Mesenchymal stem cell (in vitro differentiated cells and primary cell): ENCODE results near the gene KLHL25.

Source experiments
- DNase-seq: peaks from one replicate; pipeline ENCODE4 v3.0.0-alpha.2; 2013
- H2AFZ ChIP-seq: one replicate; pipeline ENCODE4 v1.6.1; 2013; ENCODE audit warnings: low read depth, mild to moderate bottlenecking, control low read depth, inconsistent platforms, low read length, moderate library complexity
- H2AK5ac ChIP-seq: 2 replicates; pipeline ENCODE4 v1.6.1; 2013; ENCODE audit warnings: low read length, moderate library complexity, mild to moderate bottlenecking, inconsistent platforms; ENCODE audit not compliant: severe bottlenecking
- H2BK120ac ChIP-seq: one replicate; pipeline ENCODE4 v1.6.1; 2013; ENCODE audit warnings: low read depth, mild to moderate bottlenecking, inconsistent platforms, low read length, moderate library complexity
- H2BK12ac ChIP-seq, 2 experiments: one replicate each; pipeline ENCODE4 v1.6.1; 2013; ENCODE audit warnings: inconsistent platforms in 2 of 2, low read length in 2 of 2, mild to moderate bottlenecking in 2 of 2, moderate library complexity in 2 of 2, control low read depth in 1 of 2
- H2BK15ac ChIP-seq: one replicate; pipeline ENCODE4 v1.6.1; 2013; ENCODE audit warnings: mild to moderate bottlenecking, low read depth, inconsistent platforms; ENCODE audit not compliant: poor library complexity, severe bottlenecking
- H2BK5ac ChIP-seq: 2 replicates; pipeline ENCODE4 v1.6.1; 2013; ENCODE audit warnings: low read depth, mild to moderate bottlenecking, low read length, control low read depth, inconsistent platforms; ENCODE audit not compliant: poor library complexity, severe bottlenecking
- H3K14ac ChIP-seq, 2 experiments: one replicate each; pipeline ENCODE4 v1.6.1; 2013; ENCODE audit warnings: inconsistent platforms in 2 of 2, low read length in 2 of 2, control low read depth in 1 of 2, mild to moderate bottlenecking in 1 of 2, moderate library complexity in 1 of 2
- H3K18ac ChIP-seq, 2 experiments: one replicate each; pipeline ENCODE4 v1.6.1; 2013; ENCODE audit warnings: inconsistent platforms in 2 of 2, low read length in 2 of 2, control low read depth in 1 of 2, low read depth in 1 of 2, mild to moderate bottlenecking in 1 of 2
- H3K23ac ChIP-seq, 2 experiments: one replicate each; pipeline ENCODE4 v1.6.1; 2013; ENCODE audit warnings: inconsistent platforms in 2 of 2, low read length in 2 of 2, mild to moderate bottlenecking in 2 of 2, moderate library complexity in 2 of 2, control low read depth in 1 of 2
- H3K27ac ChIP-seq: 2 replicates; pipeline ENCODE4 v1.5.1; 2013; ENCODE audit warnings: mild to moderate bottlenecking, moderate library complexity, low read length, control low read depth, inconsistent platforms; ENCODE audit not compliant: poor library complexity, severe bottlenecking
- H3K27me3 ChIP-seq, 2 experiments: 2 replicates each; pipeline versions ENCODE4 v1.6.1 to v1.7.0; 2013; ENCODE audit warnings: low read length in 2 of 2, mild to moderate bottlenecking in 2 of 2, moderate library complexity in 2 of 2, control low read depth in 1 of 2, inconsistent platforms in 1 of 2; ENCODE audit not compliant: control insufficient read depth in 1 of 2, insufficient read depth in 1 of 2
- H3K36me3 ChIP-seq, 2 experiments: 2 replicates each; pipeline versions ENCODE4 v1.6.1 to v1.7.0; 2013; ENCODE audit warnings: low read length in 2 of 2, control low read depth in 1 of 2, inconsistent platforms in 1 of 2, low read depth in 1 of 2, mild to moderate bottlenecking in 1 of 2; ENCODE audit not compliant: insufficient read depth in 2 of 2, control insufficient read depth in 1 of 2
- H3K4ac ChIP-seq, 2 experiments: one replicate each; pipeline ENCODE4 v1.6.1; 2013; ENCODE audit warnings: inconsistent platforms in 2 of 2, low read length in 2 of 2, mild to moderate bottlenecking in 2 of 2, moderate library complexity in 2 of 2, control low read depth in 1 of 2, low read depth in 1 of 2
- H3K4me1 ChIP-seq: 2 replicates; pipeline ENCODE4 v1.6.1; 2013; ENCODE audit warnings: low read depth, low read length, control low read depth; ENCODE audit not compliant: control insufficient read depth, insufficient read depth
- H3K4me2 ChIP-seq: 2 replicates; pipeline ENCODE4 v1.6.1; 2013; ENCODE audit warnings: low read length, mild to moderate bottlenecking, inconsistent platforms; ENCODE audit not compliant: poor library complexity, severe bottlenecking
- H3K4me3 ChIP-seq, 2 experiments: 2 replicates each; pipeline versions ENCODE4 v1.5.1 to v1.7.0; 2013; ENCODE audit warnings: low read length in 2 of 2, mild to moderate bottlenecking in 2 of 2, control low read depth in 1 of 2, low read depth in 1 of 2; ENCODE audit not compliant: insufficient read depth in 1 of 2
- H3K79me1 ChIP-seq: replicated peaks from 2 replicates; pipeline ENCODE4 v1.6.1; 2013; ENCODE audit warnings: mild to moderate bottlenecking, control low read depth, low read length, inconsistent platforms; ENCODE audit not compliant: poor library complexity, severe bottlenecking
- H3K9ac ChIP-seq: 2 replicates; pipeline ENCODE4 v1.7.0; 2013; ENCODE audit warnings: mild to moderate bottlenecking, low read length, moderate library complexity
- H3K9me3 ChIP-seq: 2 replicates; pipeline ENCODE4 v1.7.0; 2013; ENCODE audit warnings: mild to moderate bottlenecking, low read length; ENCODE audit not compliant: control insufficient read depth
- H4K8ac ChIP-seq: one replicate; pipeline ENCODE4 v1.6.1; 2013; ENCODE audit warnings: inconsistent platforms, mild to moderate bottlenecking, low read length, moderate library complexity
- H4K91ac ChIP-seq: one replicate; pipeline ENCODE4 v1.6.1; 2013; ENCODE audit warnings: mild to moderate bottlenecking, low read length, inconsistent platforms
- WGBS: methylation state at CpG from one replicate; pipeline ENCODE4 v1.1.7; 2013; ENCODE audit warnings: mixed read lengths; 5-methylcytosine and 5-hydroxymethylcytosine counted together

Gene KLHL25

GRCh38 chr15:85777250-85778106, 17.2 kb downstream of the KLHL25 start:
- H3K9me3 ChIP-seq = no peaks in the 10 kb centered on the region
- no peak overlapping the region for H2BK120ac ChIP-seq
- no peak overlapping the region for H3K4ac ChIP-seq
- no peak overlapping the region for H3K14ac ChIP-seq
- no peak overlapping the region for H3K23ac ChIP-seq
- H3K4me2 ChIP-seq = no peak overlapping the region
- no peak overlapping the region for H3K27ac ChIP-seq
- H3K4me3 ChIP-seq = no peak overlapping the region
- H3K79me1 ChIP-seq = peaks cover 54% of the 10 kb centered on the region
- H4K8ac ChIP-seq = no peak overlapping the region
- H2BK5ac ChIP-seq = no peak overlapping the region
- H3K36me3 ChIP-seq = peaks cover 0 to 3% of the 10 kb centered on the region in 2 experiments
- no peak overlapping the region for H2BK12ac ChIP-seq
- WGBS = 91% methylated on average over 18 of the region's 18 CpGs
- H4K91ac ChIP-seq = no peak overlapping the region
- DNase-seq = no peak
- H2AK5ac ChIP-seq = no peak overlapping the region
- no peak overlapping the region for H2BK15ac ChIP-seq
- H3K27me3 ChIP-seq = no peaks in the 10 kb centered on the region
- no peak overlapping the region for H3K9ac ChIP-seq
- H2AFZ ChIP-seq = no peak overlapping the region
- H3K4me1 ChIP-seq = peaks cover 10% of the 10 kb centered on the region
- H3K18ac ChIP-seq = no peak overlapping the region

- Histone ChIP-seq H3K27ac (no peak overlapping the region), H2BK12ac (no peak overlapping the region), H3K4me2 (no peak overlapping the region), H2BK15ac (no peak overlapping the region), H2AK5ac (no peak overlapping the region), H3K23ac (no peak overlapping the region), H2BK120ac (no peak overlapping the region), H3K4ac (no peak overlapping the region), H3K18ac (no peak overlapping the region), H3K36me3 (peaks cover 0 to 7% of the 10 kb centered on the region in 2 experiments), H3K9me3 (no peaks in the 10 kb centered on the region), H2AFZ (no peak overlapping the region), H3K79me1 (peaks cover 56% of the 10 kb centered on the region), H4K8ac (no peak overlapping the region), H3K27me3 (no peaks in the 10 kb centered on the region), H3K4me3 (no peak overlapping the region), H3K14ac (no peak overlapping the region), H3K4me1 (peaks cover 33% of the 10 kb centered on the region), H2BK5ac (no peak overlapping the region), H3K9ac (no peak overlapping the region), H4K91ac (no peak overlapping the region)
- no peak for DNase-seq
- WGBS = 93% methylated on average over 10 of the region's 10 CpGs
Measured at GRCh38 chr15:85773970-85774369, 20.8 kb downstream of the KLHL25 start.

- Histone ChIP-seq H3K4me3 (no peak overlapping the region), H3K9ac (no peak overlapping the region), H3K4me2 (no peak overlapping the region), H2BK12ac (no peak overlapping the region), H2BK5ac (no peak overlapping the region), H3K14ac (no peak overlapping the region), H3K27me3 (no peaks in the 10 kb centered on the region), H4K8ac (no peak overlapping the region), H3K4me1 (peaks cover 30% of the 10 kb centered on the region), H3K18ac (no peak overlapping the region), H2AFZ (no peak overlapping the region), H2BK120ac (no peak overlapping the region), H3K23ac (no peak overlapping the region), H2AK5ac (no peak overlapping the region), H2BK15ac (no peak overlapping the region), H3K4ac (no peak overlapping the region), H4K91ac (no peak overlapping the region), H3K9me3 (no peaks in the 10 kb centered on the region), H3K79me1 (peaks cover 58% of the 10 kb centered on the region), H3K27ac (no peak overlapping the region), H3K36me3 (peaks cover 0 to 14% of the 10 kb centered on the region in 2 experiments)
- WGBS = 90% methylated on average over 12 of the region's 12 CpGs
- no peak for DNase-seq
Measured at GRCh38 chr15:85773249-85773648, 21.5 kb downstream of the KLHL25 start.

- H3K4ac ChIP-seq = no peak overlapping the region
- no peak for DNase-seq
- no peak overlapping the region for H2BK5ac ChIP-seq
- no peaks in the 10 kb centered on the region for H3K27me3 ChIP-seq
- H3K4me3 ChIP-seq = no peak overlapping the region
- no peak overlapping the region for H3K18ac ChIP-seq
- no peak overlapping the region for H2BK12ac ChIP-seq
- no peak overlapping the region for H4K8ac ChIP-seq
- H3K4me1 ChIP-seq = peaks cover 32% of the 10 kb centered on the region
- no peak overlapping the region for H2AFZ ChIP-seq
- no peak overlapping the region for H3K4me2 ChIP-seq
- no peak overlapping the region for H3K14ac ChIP-seq
- peaks cover 0 to 20% of the 10 kb centered on the region in 2 experiments for H3K36me3 ChIP-seq
- H4K91ac ChIP-seq = no peak overlapping the region
- H3K9ac ChIP-seq = no peak overlapping the region
- H3K79me1 ChIP-seq = peaks cover 60% of the 10 kb centered on the region
- no peak overlapping the region for H2BK120ac ChIP-seq
- H2AK5ac ChIP-seq = no peak overlapping the region
- no peak overlapping the region for H2BK15ac ChIP-seq
- no peak overlapping the region for H3K23ac ChIP-seq
- WGBS = 95% methylated on average over 9 of the region's 9 CpGs
- H3K9me3 ChIP-seq = no peaks in the 10 kb centered on the region
- no peak overlapping the region for H3K27ac ChIP-seq
Measured at GRCh38 chr15:85772668-85773067, 22.1 kb downstream of the KLHL25 start.
